Activated naive CD4-positive, alpha-beta T cell treated with anti-CD3 and anti-CD28 coated beads, Interleukin-2, amount 50 U/mL, for 16 hours (primary cell): ENCODE measurements around the gene HS6ST1.

Experiments
- DNase-seq: peaks from one replicate; pipeline ENCODE4 v3.0.0-alpha.2; 2020

Gene HS6ST1

GRCh38 chr2:128318776-128319464, at the start of gene HS6ST1:
Gene HS6ST1 (minus strand): TSS chr2:128318868. CDS start chr2:128318563, 305 bp downstream.
- DNase-seq: peak; percentile 94

- no peak for DNase-seq
Observed at GRCh38 chr2:128367601-128368359, 49.1 kb upstream of the HS6ST1 start.

- no peak for DNase-seq
Observed at GRCh38 chr2:128366713-128367511, 48.2 kb upstream of the HS6ST1 start.

GRCh38 chr2:128365217-128365905, 46.7 kb upstream of the HS6ST1 start:
- DNase-seq: no peak

- DNase-seq: no peak
Observed at GRCh38 chr2:128364441-128364911, 45.8 kb upstream of the HS6ST1 start.

- DNase-seq: no peak
Observed at GRCh38 chr2:128363934-128364361, 45.3 kb upstream of the HS6ST1 start.

- no peak for DNase-seq
Observed at GRCh38 chr2:128362889-128363228, 44.2 kb upstream of the HS6ST1 start.

- DNase-seq: no peak
Observed at GRCh38 chr2:128362176-128362888, 43.7 kb upstream of the HS6ST1 start.

- no peak for DNase-seq
Observed at GRCh38 chr2:128361376-128362131, 42.9 kb upstream of the HS6ST1 start.

- DNase-seq: no peak
Observed at GRCh38 chr2:128360711-128361110, 42.0 kb upstream of the HS6ST1 start.

- no peak for DNase-seq
Observed at GRCh38 chr2:128359841-128360240, 41.2 kb upstream of the HS6ST1 start.

GRCh38 chr2:128358941-128359731, 40.5 kb upstream of the HS6ST1 start:
- no peak for DNase-seq

GRCh38 chr2:128357506-128358370, 39.1 kb upstream of the HS6ST1 start:
- DNase-seq: no peak

- no peak for DNase-seq
Observed at GRCh38 chr2:128356127-128356526, 37.5 kb upstream of the HS6ST1 start.

- no peak for DNase-seq
Observed at GRCh38 chr2:128354726-128355470, 36.2 kb upstream of the HS6ST1 start.

GRCh38 chr2:128354161-128354560, 35.5 kb upstream of the HS6ST1 start:
- DNase-seq: no peak

GRCh38 chr2:128350736-128351135, 32.1 kb upstream of the HS6ST1 start:
- DNase-seq: no peak

GRCh38 chr2:128348701-128349100, 30.0 kb upstream of the HS6ST1 start:
- DNase-seq: no peak
